ENCODE measurements around the gene CAPG.

DNA sequence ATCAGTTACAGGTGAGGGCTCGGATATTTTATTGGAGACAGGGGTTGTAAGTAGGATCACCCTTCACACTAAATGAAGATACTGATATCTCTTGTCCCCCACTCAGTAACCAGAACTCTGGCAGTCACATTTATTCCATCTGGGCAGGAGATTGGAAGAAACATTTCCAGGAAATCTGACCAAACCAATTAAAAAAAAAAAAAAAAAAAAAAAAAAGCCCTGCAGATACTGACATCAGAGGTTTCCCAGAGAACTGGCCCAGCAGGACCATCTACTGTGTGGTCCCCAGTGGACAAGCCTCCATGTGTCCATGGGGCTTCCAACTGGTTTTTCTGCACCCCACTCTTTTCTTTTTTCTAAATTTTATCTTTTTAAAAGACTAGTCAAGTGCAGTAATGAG lies 49.6 kb upstream of the CAPG start:
- TF ChIP-seq TAF1 (IDR thresholded peaks at IDR 0.05; ENCODE audit: low read depth, low read length) (no peak), POLR2A (IDR thresholded peaks at IDR 0.05; ENCODE audit: low read depth, low read length) (no peak), POLR2AphosphoS5 (IDR thresholded peaks at IDR 0.05; ENCODE audit: low read depth, low read length) (no peak), SPI1 (IDR thresholded peaks at IDR 0.05; ENCODE audit: low read depth, low read length) (no peak), POU2F2 (IDR thresholded peaks at IDR 0.05; ENCODE audit: low read depth, low read length) (no peak)

All from GM12891 (cell line).